Glomerular endothelial cell (primary cell): ENCODE data around the gene KCNG3. TPM values are rescaled to one million over a fixed set of nuclear protein-coding genes. Genes with fewer than 3 reads are reported as not detected.

Experiments used
- DNase-seq: peaks from one replicate; pipeline ENCODE4 v3.0.0-alpha.2; 2011; ENCODE audit warnings: low read depth, low spot score; ENCODE audit errors: extremely low read depth
- total RNA-seq: library from RNA; depleted of rRNA; stranded (reverse); fragments of >200 nt; gene quantifications from 2 replicates; pipeline ENCODE4 v1.2.3, GENCODE V29; 2015

KCNG3 gene
- total RNA-seq: 0.06 TPM in 1 of 2 replicates, not detected in the other

GRCh38 chr2:42493468-42494354 lies at the start of gene KCNG3:
KCNG3 (minus strand) TSS chr2:42493982; CDS start chr2:42493501, 481 bp downstream.
- DNase-seq: no peak

GRCh38 chr2:42542871-42543270 lies 49.1 kb upstream of the KCNG3 start:
- DNase-seq: no peak

GRCh38 chr2:42537493-42537892 lies 43.7 kb upstream of the KCNG3 start:
- no peak for DNase-seq

- DNase-seq: no peak
Observed at GRCh38 chr2:42532397-42532796, 38.6 kb upstream of the KCNG3 start.

- no peak for DNase-seq
Observed at GRCh38 chr2:42523341-42523740, 29.6 kb upstream of the KCNG3 start.

- DNase-seq: no peak
Observed at GRCh38 chr2:42522035-42522434, 28.3 kb upstream of the KCNG3 start.

GRCh38 chr2:42519624-42520023 lies 25.8 kb upstream of the KCNG3 start:
- no peak for DNase-seq

GRCh38 chr2:42516418-42516901 lies 22.7 kb upstream of the KCNG3 start:
- DNase-seq: no peak

- no peak for DNase-seq
Observed at GRCh38 chr2:42513252-42513918, 19.6 kb upstream of the KCNG3 start.

- no peak for DNase-seq
Observed at GRCh38 chr2:42510608-42511243, 16.9 kb upstream of the KCNG3 start.

- no peak for DNase-seq
Observed at GRCh38 chr2:42510191-42510590, 16.4 kb upstream of the KCNG3 start.

- DNase-seq: no peak
Observed at GRCh38 chr2:42504364-42505230, 10.8 kb upstream of the KCNG3 start.

GRCh38 chr2:42503291-42503690 lies 9.5 kb upstream of the KCNG3 start:
- DNase-seq: no peak

GRCh38 chr2:42498497-42498896 lies 4.7 kb upstream of the KCNG3 start:
- no peak for DNase-seq

- DNase-seq: no peak
Observed at GRCh38 chr2:42495611-42496010, 1.8 kb upstream of the KCNG3 start.

GRCh38 chr2:42495234-42495581 lies 1.4 kb upstream of the KCNG3 start:
- no peak for DNase-seq

GRCh38 chr2:42494355-42495233 lies 812 bp upstream of the KCNG3 start:
- DNase-seq: peak; percentile 61

- no peak for DNase-seq
Observed at GRCh38 chr2:42492691-42493467, 903 bp downstream of the KCNG3 start.

GRCh38 chr2:42488297-42488696 lies 5.5 kb downstream of the KCNG3 start:
- DNase-seq: no peak
